OCI-LY7 (cell line): ENCODE results near the gene SEMA4D.

Experiments
- CTCF ChIP-seq: fragments of 200-600 bp; sonication (generic); conservative IDR thresholded peaks from 2 replicates; pipeline ENCODE4 v1.5.1; 2014; ENCODE audit warnings: mild to moderate bottlenecking, antibody characterized with exemption, low read length, moderate library complexity, mixed read lengths
- EZH2phosphoT487 ChIP-seq: fragments of 200-600 bp; sonication (generic); IDR thresholded peaks from 2 replicates; pipeline ENCODE4 v1.6.1; 2018; ENCODE audit warnings: low read depth, borderline replicate concordance, mild to moderate bottlenecking, mixed run types, antibody characterized with exemption, low read length, moderate library complexity, mixed read lengths

GRCh38 chr9:89383030-89383720 is 114.7 kb downstream of the SEMA4D start:
- TF ChIP-seq CTCF (peak; percentile 23; the same call in 1 of the 2 replicates), EZH2phosphoT487 (no peak)
